Lower leg skin (tissue), 3 donors: Measurements from ENCODE around the gene TMEM132E.

Source experiments
- POLR2A ChIP-seq, 2 donors: fragments of 450-650 bp; IDR thresholded peaks; one replicate each; pipeline ENCODE4 v1.6.1; 2016 to 2017; ENCODE audit warnings: antibody characterized with exemption in 2 of 2, mild to moderate bottlenecking in 1 of 2, moderate library complexity in 1 of 2
- TF ChIP-seq, protein P1 (sequence below), 3 donors: fragments of 450-650 bp; IDR thresholded peaks; one replicate each; pipeline ENCODE4 v1.5.1; 2016; ENCODE audit warnings: antibody characterized with exemption in 3 of 3, mild to moderate bottlenecking in 3 of 3, moderate library complexity in 2 of 3

DNA sequence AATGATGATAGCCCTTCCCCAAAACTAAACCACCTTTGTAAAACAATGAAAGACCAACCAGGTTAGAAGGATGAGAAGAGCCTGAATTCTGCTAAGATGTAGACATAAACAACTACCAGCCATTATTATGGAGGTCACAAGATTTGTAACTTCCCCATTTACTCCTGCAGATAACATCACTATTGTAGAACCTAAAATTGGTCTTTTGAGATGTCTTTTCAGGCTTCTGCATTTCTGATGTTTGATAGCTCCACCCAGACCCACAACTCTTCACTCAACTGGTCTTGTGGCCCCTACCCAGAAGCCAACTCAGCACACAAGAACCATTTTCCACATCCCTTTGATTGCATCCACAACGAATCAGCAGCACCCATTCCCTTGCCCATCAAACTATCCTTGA lies 100.8 kb downstream of the TMEM132E start:
- TF ChIP-seq, protein P1, sequence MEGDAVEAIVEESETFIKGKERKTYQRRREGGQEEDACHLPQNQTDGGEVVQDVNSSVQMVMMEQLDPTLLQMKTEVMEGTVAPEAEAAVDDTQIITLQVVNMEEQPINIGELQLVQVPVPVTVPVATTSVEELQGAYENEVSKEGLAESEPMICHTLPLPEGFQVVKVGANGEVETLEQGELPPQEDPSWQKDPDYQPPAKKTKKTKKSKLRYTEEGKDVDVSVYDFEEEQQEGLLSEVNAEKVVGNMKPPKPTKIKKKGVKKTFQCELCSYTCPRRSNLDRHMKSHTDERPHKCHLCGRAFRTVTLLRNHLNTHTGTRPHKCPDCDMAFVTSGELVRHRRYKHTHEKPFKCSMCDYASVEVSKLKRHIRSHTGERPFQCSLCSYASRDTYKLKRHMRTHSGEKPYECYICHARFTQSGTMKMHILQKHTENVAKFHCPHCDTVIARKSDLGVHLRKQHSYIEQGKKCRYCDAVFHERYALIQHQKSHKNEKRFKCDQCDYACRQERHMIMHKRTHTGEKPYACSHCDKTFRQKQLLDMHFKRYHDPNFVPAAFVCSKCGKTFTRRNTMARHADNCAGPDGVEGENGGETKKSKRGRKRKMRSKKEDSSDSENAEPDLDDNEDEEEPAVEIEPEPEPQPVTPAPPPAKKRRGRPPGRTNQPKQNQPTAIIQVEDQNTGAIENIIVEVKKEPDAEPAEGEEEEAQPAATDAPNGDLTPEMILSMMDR (IDR thresholded peaks at IDR 0.05): no peak
- TF ChIP-seq POLR2A (IDR thresholded peaks at IDR 0.05): no peak
